22Rv1 (cell line): ENCODE data around the gene WDR6.

ENCODE experiments used
- H3K27ac ChIP-seq: fragments of 450-650 bp; 2 replicates; pipeline ENCODE4 v1.5.1; 2017
- ZFX ChIP-seq: fragments of 450-650 bp; IDR thresholded peaks from 2 replicates; pipeline ENCODE4 v1.6.1; 2017; ENCODE audit warnings: antibody characterized with exemption, borderline replicate concordance
- TF ChIP-seq, protein P1 (sequence below): fragments of 450-650 bp; IDR thresholded peaks from 2 replicates; pipeline ENCODE4 v1.5.1; 2017; ENCODE audit warnings: mild to moderate bottlenecking

The WDR6 gene

GRCh38 chr3:48970586-48970985 is 36.6 kb upstream of the WDR6 start:
- H3K27ac ChIP-seq, result no peak overlapping the region
- TF ChIP-seq, protein P1, sequence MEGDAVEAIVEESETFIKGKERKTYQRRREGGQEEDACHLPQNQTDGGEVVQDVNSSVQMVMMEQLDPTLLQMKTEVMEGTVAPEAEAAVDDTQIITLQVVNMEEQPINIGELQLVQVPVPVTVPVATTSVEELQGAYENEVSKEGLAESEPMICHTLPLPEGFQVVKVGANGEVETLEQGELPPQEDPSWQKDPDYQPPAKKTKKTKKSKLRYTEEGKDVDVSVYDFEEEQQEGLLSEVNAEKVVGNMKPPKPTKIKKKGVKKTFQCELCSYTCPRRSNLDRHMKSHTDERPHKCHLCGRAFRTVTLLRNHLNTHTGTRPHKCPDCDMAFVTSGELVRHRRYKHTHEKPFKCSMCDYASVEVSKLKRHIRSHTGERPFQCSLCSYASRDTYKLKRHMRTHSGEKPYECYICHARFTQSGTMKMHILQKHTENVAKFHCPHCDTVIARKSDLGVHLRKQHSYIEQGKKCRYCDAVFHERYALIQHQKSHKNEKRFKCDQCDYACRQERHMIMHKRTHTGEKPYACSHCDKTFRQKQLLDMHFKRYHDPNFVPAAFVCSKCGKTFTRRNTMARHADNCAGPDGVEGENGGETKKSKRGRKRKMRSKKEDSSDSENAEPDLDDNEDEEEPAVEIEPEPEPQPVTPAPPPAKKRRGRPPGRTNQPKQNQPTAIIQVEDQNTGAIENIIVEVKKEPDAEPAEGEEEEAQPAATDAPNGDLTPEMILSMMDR, result no peak
- no peak for TF ChIP-seq ZFX

GRCh38 chr3:48974076-48974864 is 32.9 kb upstream of the WDR6 start:
- no peak for TF ChIP-seq ZFX
- TF ChIP-seq, protein P1, result no peak
- no peak overlapping the region for H3K27ac ChIP-seq

DNA sequence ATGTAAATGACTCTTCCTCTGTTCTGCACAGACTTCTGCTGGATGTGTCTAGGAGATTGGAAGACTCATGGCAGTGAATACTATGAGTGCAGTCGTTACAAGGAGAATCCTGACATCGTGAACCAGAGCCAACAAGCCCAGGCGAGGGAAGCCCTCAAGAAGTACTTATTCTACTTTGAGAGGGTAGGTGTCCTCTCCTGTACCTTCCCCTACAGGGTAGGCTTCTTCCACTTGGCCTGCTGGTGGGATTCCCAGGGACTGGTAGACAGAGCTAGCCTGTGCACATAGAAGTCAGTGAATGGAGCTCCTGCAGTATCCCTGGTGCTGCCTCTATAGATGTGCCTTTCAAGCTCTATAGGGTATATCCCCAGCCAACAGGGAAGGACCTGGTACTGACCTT is 27.7 kb upstream of the WDR6 start:
- TF ChIP-seq ZFX, result no peak
- TF ChIP-seq, protein P1, result no peak
- no peak overlapping the region; the same call in 1 of the 2 replicates for H3K27ac ChIP-seq

DNA sequence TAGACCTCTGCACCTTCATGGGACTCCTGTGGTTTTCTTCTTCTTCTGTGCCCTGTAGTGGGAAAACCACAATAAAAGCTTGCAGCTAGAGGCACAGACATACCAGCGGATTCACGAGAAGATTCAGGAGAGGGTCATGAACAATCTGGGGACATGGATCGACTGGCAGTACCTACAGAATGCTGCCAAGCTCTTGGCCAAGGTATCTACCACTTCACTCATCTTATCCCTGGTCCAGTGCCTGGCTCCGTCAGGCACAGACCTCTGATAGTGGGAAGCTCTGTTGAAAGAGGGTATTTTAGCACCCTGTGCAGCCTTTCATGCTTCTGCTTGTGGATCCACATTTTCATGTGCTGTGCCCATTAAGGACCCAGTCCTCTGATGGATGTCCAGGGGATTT is 26.9 kb upstream of the WDR6 start:
- no peak for TF ChIP-seq ZFX
- TF ChIP-seq, protein P1, result no peak
- no peak overlapping the region; the same call in 1 of the 2 replicates for H3K27ac ChIP-seq

DNA sequence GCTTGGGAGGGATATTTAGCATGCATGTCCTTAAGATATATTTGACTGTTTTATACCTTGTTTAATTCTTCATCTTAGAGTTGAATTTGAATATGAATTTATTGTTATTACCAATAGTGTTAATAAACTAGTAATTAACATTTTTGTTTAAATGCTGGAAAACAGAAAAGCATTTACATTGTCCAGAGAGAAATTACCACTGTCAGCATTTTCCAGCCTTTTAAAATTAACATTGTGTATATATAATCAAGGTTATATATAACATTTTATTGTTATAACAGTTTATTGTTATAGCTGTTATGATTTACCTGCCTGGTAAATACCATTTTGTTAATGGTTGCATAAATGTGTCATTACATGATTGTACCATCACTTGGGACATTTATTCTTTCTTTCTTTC is 25.2 kb upstream of the WDR6 start:
- no peak for TF ChIP-seq ZFX
- TF ChIP-seq, protein P1, result no peak
- no peak overlapping the region for H3K27ac ChIP-seq

- no peak overlapping the region for H3K27ac ChIP-seq
- TF ChIP-seq, protein P1, result no peak
- TF ChIP-seq ZFX, result no peak
Observed at GRCh38 chr3:48982686-48983085, 24.5 kb upstream of the WDR6 start.

DNA sequence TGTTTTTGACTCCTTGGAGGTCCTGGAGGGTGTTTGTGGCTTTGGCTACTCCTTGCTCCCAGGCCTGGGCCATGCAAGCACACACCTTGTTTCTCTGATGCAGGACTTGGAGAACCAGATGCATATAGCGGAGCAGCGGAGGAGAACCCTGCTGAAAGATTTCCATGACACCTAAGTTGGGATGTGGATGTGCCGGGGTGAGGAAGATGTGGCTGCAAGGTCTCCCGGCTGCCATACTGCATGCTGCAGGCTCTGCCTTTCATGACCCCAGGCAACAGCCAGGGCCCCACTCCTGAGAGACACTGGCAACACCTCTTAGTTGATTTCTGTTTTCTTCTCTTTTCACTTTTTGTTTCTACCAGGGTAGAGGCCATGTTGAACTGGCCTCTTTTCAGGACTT is 24.1 kb upstream of the WDR6 start:
- no peak for TF ChIP-seq ZFX
- TF ChIP-seq, protein P1, result no peak
- H3K27ac ChIP-seq, result no peak overlapping the region
